ENCODE results near the gene WHRN. TPM values are rescaled to one million over a fixed set of nuclear protein-coding genes. Genes with fewer than 3 reads are reported as not detected.

The WHRN gene
- total and polyA plus RNA-seq, 2 of the 13 experiments (the other 11 are each of a cell fraction or from before 2014, with no cell fraction given), result 2.3 to 5.3 TPM

DNA sequence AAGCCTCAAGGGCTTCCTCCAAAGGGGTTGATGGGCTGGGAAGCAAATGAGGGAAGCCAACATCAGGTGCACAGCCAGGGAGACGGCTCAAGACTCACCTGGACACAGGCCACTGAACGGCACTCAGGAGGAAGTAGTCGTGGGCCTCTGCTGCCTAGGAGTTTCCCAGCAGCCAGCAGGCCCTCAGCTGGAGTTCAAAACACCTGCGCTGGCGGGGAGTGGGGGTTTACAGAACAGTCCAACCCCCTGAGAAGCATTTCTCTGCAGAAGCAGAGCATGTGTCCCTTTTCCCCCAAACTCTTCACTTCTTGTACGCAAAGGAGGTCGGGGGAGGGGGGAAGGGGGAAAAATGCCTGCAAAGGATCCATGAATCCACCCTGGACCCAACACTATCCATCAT is 2.3 kb downstream of the WHRN start (continued):
- TF ChIP-seq TCF12 (IDR thresholded peaks at IDR 0.05) (no peak), TCF12 (CRISPR knock-in tag; IDR thresholded peaks at IDR 0.05) (0 out of 2 replicates have a peak, but pooled peaks have one; percentile 32), RFX5 (IDR thresholded peaks at IDR 0.05; ENCODE audit: low read depth, low read length) (no peak), HNF4A (CRISPR knock-in tag; IDR thresholded peaks at IDR 0.05) (0 out of 2 replicates have a peak, but pooled peaks have one; percentile 6), HOXA3 (CRISPR knock-in tag; IDR thresholded peaks at IDR 0.05) (peak; percentile 28; the same call in 1 of the 2 replicates), KAT8 (CRISPR knock-in tag; IDR thresholded peaks at IDR 0.05) (0 out of 2 replicates have a peak, but pooled peaks have one; percentile 25), POGZ (CRISPR knock-in tag; IDR thresholded peaks at IDR 0.05) (0 out of 2 replicates have a peak, but pooled peaks have one; percentile 20), SOX6 (IDR thresholded peaks at IDR 0.05) (no peak), SOX6 (CRISPR knock-in tag; IDR thresholded peaks at IDR 0.05) (0 out of 2 replicates have a peak, but pooled peaks have one; percentile 11), ELF3 (CRISPR knock-in tag; IDR thresholded peaks at IDR 0.05) (peak; percentile 59; the same call in 1 of the 2 replicates), ZNF143 (CRISPR knock-in tag; IDR thresholded peaks at IDR 0.05) (peak; percentile 80), KDM5B (CRISPR knock-in tag; IDR thresholded peaks at IDR 0.05; ENCODE audit: borderline replicate concordance) (0 out of 2 replicates have a peak, but pooled peaks have one; percentile 42), DNMT3B (CRISPR knock-in tag; conservative IDR thresholded peaks at IDR 0.05) (no peak), ZFY (CRISPR knock-in tag; IDR thresholded peaks at IDR 0.05) (peak; percentile 62), KLF15 (CRISPR knock-in tag; IDR thresholded peaks at IDR 0.05; ENCODE audit: borderline replicate concordance) (no peak)
- TF ChIP-seq, protein P1, sequence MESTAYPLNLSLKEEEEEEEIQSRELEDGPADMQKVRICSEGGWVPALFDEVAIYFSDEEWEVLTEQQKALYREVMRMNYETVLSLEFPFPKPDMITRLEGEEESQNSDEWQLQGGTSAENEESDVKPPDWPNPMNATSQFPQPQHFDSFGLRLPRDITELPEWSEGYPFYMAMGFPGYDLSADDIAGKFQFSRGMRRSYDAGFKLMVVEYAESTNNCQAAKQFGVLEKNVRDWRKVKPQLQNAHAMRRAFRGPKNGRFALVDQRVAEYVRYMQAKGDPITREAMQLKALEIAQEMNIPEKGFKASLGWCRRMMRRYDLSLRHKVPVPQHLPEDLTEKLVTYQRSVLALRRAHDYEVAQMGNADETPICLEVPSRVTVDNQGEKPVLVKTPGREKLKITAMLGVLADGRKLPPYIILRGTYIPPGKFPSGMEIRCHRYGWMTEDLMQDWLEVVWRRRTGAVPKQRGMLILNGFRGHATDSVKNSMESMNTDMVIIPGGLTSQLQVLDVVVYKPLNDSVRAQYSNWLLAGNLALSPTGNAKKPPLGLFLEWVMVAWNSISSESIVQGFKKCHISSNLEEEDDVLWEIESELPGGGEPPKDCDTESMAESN (CRISPR knock-in tag; conservative IDR thresholded peaks at IDR 0.05), result 0 out of 2 replicates have a peak, but pooled peaks have one; percentile 23
- TF ChIP-seq, protein P2, sequence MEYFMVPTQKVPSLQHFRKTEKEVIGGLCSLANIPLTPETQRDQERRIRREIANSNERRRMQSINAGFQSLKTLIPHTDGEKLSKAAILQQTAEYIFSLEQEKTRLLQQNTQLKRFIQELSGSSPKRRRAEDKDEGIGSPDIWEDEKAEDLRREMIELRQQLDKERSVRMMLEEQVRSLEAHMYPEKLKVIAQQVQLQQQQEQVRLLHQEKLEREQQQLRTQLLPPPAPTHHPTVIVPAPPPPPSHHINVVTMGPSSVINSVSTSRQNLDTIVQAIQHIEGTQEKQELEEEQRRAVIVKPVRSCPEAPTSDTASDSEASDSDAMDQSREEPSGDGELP (IDR thresholded peaks at IDR 0.05; ENCODE audit: borderline replicate concordance, low read depth), result peak; percentile 83; the same call in 1 of the 2 replicates
- TF ChIP-seq, protein P3, sequence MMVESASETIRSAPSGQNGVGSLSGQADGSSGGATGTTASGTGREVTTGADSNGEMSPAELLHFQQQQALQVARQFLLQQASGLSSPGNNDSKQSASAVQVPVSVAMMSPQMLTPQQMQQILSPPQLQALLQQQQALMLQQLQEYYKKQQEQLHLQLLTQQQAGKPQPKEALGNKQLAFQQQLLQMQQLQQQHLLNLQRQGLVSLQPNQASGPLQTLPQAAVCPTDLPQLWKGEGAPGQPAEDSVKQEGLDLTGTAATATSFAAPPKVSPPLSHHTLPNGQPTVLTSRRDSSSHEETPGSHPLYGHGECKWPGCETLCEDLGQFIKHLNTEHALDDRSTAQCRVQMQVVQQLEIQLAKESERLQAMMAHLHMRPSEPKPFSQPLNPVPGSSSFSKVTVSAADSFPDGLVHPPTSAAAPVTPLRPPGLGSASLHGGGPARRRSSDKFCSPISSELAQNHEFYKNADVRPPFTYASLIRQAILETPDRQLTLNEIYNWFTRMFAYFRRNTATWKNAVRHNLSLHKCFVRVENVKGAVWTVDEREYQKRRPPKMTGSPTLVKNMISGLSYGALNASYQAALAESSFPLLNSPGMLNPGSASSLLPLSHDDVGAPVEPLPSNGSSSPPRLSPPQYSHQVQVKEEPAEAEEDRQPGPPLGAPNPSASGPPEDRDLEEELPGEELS (CRISPR knock-in tag; IDR thresholded peaks at IDR 0.05), result no peak
- TF ChIP-seq, protein P4, sequence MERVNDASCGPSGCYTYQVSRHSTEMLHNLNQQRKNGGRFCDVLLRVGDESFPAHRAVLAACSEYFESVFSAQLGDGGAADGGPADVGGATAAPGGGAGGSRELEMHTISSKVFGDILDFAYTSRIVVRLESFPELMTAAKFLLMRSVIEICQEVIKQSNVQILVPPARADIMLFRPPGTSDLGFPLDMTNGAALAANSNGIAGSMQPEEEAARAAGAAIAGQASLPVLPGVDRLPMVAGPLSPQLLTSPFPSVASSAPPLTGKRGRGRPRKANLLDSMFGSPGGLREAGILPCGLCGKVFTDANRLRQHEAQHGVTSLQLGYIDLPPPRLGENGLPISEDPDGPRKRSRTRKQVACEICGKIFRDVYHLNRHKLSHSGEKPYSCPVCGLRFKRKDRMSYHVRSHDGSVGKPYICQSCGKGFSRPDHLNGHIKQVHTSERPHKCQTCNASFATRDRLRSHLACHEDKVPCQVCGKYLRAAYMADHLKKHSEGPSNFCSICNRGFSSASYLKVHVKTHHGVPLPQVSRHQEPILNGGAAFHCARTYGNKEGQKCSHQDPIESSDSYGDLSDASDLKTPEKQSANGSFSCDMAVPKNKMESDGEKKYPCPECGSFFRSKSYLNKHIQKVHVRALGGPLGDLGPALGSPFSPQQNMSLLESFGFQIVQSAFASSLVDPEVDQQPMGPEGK (CRISPR knock-in tag; IDR thresholded peaks at IDR 0.05), result 0 out of 2 replicates have a peak, but pooled peaks have one; percentile 16
- TF ChIP-seq, protein P5, sequence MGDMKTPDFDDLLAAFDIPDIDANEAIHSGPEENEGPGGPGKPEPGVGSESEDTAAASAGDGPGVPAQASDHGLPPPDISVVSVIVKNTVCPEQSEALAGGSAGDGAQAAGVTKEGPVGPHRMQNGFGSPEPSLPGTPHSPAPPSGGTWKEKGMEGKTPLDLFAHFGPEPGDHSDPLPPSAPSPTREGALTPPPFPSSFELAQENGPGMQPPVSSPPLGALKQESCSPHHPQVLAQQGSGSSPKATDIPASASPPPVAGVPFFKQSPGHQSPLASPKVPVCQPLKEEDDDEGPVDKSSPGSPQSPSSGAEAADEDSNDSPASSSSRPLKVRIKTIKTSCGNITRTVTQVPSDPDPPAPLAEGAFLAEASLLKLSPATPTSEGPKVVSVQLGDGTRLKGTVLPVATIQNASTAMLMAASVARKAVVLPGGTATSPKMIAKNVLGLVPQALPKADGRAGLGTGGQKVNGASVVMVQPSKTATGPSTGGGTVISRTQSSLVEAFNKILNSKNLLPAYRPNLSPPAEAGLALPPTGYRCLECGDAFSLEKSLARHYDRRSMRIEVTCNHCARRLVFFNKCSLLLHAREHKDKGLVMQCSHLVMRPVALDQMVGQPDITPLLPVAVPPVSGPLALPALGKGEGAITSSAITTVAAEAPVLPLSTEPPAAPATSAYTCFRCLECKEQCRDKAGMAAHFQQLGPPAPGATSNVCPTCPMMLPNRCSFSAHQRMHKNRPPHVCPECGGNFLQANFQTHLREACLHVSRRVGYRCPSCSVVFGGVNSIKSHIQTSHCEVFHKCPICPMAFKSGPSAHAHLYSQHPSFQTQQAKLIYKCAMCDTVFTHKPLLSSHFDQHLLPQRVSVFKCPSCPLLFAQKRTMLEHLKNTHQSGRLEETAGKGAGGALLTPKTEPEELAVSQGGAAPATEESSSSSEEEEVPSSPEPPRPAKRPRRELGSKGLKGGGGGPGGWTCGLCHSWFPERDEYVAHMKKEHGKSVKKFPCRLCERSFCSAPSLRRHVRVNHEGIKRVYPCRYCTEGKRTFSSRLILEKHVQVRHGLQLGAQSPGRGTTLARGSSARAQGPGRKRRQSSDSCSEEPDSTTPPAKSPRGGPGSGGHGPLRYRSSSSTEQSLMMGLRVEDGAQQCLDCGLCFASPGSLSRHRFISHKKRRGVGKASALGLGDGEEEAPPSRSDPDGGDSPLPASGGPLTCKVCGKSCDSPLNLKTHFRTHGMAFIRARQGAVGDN (CRISPR knock-in tag; IDR thresholded peaks at IDR 0.05), result peak; percentile 88

Measured in HepG2 (cell line).